ENCODE data around the gene PRR20C.
"Not testable (repeated sequence)": the region's sequence is repeated elsewhere in the genome, so short reads cannot be mapped to it uniquely, and the experiment has no call there.

Gene PRR20C
- total RNA-seq, result 0 reads per million in 4 experiments

DNA sequence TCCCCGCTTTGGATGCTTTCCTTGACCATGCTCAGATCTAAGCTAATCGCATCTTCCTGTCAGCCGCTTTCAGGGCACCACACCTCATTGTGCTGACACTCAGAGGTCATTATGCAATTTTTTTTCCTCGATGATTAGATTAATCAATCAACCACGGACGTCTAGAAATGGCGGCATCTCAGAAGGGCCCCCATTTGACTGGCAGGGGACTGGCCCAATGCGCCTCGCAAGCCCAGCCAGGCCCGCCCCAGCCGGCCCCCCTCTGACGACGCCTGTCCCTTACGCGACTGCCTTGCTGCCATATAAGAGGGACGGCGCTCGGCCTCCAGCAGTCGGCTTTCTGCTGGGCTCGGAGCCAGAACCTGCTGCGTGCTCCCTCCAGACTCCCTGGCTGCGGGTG, at the start of gene PRR20C:
Gene PRR20C, plus strand, starts transcription at position 301 of the 400 bp plus-strand sequence. CDS start 387 bp downstream, outside the sequence.
- not testable (repeated sequence) for DNase-seq

DNA sequence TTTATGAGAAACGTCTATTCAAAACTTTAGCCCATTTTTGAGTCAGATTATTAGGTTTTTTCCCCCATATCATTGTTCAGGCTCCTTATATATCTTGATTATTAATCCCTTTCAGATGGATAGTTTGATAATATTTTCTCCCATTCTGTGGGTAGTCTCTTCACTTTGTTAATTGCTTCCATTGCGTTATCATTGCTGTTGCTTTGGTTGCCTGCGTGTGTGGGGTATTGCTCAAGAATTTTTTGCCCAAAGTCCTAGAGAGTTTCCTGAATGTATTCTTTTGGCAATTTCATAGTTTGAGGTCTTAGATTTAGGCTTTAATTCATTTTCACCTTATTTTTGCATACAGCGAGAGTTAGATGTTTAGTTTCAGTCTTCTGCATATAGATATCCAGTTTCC, 38.9 kb upstream of the PRR20C start:
- no peak for DNase-seq

DNA sequence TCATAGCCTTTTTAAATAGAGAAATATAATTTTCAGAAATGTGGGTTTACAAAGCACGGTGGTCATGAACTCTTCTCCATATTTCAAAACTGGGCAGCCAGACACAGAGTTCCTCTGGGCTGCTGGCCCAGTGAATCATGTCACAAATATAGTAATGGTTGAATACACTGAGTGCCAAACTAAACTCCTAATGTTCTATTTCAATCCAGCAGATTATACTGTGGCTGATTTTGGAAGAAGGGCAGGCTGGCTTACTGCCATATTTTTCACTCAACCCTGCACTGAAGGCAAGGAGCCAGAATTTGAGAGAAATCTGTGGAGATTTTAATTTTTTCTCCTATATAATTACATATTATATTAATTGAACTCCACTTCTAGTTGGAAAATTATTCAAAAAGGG, 30.2 kb upstream of the PRR20C start:
- DNase-seq, result no peak

DNA sequence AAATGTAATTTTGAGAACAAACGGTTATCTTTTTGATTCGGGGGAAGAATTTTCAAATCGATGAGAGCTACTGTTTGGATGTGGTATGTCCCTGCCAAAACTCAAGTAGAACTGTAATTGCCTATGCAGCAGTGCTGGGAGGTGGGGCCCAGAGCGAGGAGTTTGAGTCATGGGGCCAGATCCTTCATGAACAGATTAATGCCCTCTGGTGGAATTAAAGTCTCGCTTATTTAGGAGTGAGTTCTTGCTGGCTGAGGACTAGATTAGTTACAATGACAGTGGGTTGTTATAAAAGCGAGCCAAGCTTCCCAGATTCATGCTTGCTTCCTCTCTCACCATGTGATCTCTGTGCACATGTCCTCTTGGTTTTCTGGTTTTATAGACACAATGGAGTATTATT, 25.0 kb upstream of the PRR20C start:
- DNase-seq, result no peak

DNA sequence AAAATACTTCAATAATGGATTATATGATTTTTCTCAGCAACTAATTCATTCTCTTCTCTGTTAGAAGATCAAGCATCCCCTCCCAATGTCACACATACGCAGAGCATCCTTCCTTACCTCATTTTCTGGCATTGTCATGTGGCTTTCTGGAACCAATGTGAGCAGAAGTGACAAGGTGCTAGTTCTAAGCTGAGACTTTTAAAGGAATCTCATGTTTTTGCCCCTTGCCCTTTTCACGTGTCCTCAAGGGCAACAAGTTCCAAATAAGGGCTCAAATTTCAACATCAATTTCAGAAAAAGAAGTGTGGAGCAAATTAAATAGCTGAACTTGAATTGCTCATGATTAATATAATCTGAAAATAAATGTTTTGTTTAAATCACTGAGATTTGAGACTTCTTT, 17.8 kb upstream of the PRR20C start:
- DNase-seq, result no peak

DNA sequence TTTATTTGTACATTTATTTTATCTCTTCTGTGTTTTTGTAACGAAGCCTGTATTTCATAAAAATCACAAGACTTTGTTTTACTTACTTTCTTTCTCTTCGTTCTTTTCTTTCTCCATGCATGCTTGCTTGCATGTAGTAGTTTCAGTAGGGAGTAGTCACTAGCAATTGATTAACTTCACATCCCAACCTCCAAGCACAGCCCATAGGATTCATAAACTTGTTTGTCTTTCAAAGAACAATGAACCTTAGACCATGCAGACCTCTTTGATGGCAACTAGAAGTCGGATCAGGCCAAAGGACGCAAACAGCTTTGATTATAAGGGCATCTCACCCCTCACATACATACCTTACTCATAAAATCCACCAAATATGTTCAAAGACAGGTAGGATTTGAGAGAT, 16.3 kb upstream of the PRR20C start:
- DNase-seq, result no peak

DNA sequence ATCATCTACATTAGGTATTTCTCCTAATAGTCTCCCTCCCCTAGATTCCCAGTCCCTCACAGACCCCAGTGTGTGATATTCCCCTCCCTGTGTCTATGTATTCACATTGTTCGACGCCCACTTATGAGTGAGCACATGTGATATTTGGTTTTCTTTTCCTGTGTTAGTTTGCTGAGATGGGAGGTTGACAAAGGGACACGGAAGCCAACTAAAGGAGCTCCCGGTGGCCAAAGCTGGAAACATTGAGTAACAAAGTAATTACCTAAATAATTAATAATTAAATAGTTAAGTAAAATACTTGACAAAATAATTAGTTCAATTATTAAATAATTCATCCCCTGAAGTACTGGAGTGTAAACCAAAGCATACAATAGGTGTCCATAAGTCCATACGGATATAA, 14.9 kb upstream of the PRR20C start:
- no peak for DNase-seq

DNA sequence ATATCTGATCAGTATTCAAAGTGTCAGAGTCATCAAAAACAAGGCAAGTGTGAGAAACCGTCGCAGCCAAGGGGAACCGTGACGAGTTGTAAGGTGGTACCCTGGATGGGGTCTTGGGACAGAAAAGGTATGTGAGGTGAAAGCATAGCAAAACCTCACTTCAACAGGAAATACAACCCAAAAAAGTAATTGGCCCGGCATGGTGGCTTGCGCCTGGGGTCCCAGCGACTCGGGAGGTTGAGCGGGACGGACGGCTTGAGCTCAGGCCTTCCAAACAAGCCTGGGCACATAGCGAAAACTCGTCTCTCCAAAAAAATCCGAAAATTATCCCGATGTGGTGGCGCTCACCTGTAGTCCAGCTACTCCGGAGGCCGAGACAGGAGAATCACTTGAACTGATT, 14.1 kb upstream of the PRR20C start:
- DNase-seq, result not testable (repeated sequence)

DNA sequence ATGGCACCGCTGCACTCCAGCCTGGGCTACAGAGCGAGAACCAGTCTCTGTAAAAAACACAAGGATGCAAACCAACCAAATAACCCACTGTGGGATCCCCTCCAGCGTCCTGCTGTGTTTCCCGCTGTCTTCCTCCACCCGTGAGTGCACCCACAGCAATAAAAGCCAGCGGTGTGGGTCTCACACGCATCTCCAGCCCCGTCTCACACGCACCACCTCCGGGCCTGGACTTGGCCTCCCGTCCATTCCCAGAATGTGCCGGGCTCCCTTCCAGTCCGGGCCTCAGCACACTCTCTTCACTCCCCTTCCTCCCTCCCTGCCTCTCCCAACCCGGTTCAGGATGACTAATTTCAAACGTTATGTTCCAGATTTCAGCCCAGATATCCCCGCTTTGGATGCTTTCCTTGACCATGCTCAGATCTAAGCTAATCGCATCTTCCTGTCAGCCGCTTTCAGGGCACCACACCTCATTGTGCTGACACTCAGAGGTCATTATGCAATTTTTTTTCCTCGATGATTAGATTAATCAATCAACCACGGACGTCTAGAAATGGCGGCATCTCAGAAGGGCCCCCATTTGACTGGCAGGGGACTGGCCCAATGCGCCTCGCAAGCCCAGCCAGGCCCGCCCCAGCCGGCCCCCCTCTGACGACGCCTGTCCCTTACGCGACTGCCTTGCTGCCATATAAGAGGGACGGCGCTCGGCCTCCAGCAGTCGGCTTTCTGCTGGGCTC, 13.5 kb upstream of the PRR20C start, which contains the start of gene PRR20A:
Gene PRR20A, plus strand, starts transcription at position 684 of the 734 bp plus-strand sequence. CDS start 387 bp downstream, outside the sequence.
- DNase-seq, result not testable (repeated sequence)

DNA sequence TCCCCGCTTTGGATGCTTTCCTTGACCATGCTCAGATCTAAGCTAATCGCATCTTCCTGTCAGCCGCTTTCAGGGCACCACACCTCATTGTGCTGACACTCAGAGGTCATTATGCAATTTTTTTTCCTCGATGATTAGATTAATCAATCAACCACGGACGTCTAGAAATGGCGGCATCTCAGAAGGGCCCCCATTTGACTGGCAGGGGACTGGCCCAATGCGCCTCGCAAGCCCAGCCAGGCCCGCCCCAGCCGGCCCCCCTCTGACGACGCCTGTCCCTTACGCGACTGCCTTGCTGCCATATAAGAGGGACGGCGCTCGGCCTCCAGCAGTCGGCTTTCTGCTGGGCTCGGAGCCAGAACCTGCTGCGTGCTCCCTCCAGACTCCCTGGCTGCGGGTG, 6.7 kb upstream of the PRR20C start, which contains the start of gene PRR20B:
Gene PRR20B, plus strand, starts transcription at position 301 of the 400 bp plus-strand sequence. CDS start 387 bp downstream, outside the sequence.
- DNase-seq, result not testable (repeated sequence)

DNA sequence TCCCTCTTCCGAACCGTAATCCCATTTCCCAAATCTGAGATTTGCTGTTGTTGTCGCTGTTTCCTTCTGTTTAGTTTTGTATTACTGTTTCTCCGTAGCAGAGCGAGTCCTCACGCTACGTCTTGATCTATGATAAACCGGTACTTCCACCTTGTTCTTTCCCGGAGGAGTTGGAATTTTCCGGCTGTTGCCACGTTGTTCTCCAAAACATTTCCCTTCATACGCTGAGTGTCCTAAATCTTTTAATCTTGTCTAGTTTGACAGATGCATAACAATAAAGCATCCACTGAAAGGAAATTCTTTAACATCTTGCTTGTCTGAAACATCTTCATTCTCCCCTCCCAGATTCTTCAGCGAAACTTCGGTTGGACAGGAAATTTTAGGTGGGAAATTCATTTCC, 5.8 kb upstream of the PRR20C start:
- not testable (repeated sequence) for DNase-seq

DNA sequence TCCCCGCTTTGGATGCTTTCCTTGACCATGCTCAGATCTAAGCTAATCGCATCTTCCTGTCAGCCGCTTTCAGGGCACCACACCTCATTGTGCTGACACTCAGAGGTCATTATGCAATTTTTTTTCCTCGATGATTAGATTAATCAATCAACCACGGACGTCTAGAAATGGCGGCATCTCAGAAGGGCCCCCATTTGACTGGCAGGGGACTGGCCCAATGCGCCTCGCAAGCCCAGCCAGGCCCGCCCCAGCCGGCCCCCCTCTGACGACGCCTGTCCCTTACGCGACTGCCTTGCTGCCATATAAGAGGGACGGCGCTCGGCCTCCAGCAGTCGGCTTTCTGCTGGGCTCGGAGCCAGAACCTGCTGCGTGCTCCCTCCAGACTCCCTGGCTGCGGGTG, 6.5 kb downstream of the PRR20C start, which contains the start of gene PRR20D:
Gene PRR20D, plus strand, starts transcription at position 301 of the 400 bp plus-strand sequence. CDS start 387 bp downstream, outside the sequence.
- not testable (repeated sequence) for DNase-seq

DNA sequence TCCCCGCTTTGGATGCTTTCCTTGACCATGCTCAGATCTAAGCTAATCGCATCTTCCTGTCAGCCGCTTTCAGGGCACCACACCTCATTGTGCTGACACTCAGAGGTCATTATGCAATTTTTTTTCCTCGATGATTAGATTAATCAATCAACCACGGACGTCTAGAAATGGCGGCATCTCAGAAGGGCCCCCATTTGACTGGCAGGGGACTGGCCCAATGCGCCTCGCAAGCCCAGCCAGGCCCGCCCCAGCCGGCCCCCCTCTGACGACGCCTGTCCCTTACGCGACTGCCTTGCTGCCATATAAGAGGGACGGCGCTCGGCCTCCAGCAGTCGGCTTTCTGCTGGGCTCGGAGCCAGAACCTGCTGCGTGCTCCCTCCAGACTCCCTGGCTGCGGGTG, 13.0 kb downstream of the PRR20C start, which contains the start of gene PRR20E:
Gene PRR20E, plus strand, starts transcription at position 301 of the 400 bp plus-strand sequence. CDS start 387 bp downstream, outside the sequence.
- not testable (repeated sequence) for DNase-seq

DNA sequence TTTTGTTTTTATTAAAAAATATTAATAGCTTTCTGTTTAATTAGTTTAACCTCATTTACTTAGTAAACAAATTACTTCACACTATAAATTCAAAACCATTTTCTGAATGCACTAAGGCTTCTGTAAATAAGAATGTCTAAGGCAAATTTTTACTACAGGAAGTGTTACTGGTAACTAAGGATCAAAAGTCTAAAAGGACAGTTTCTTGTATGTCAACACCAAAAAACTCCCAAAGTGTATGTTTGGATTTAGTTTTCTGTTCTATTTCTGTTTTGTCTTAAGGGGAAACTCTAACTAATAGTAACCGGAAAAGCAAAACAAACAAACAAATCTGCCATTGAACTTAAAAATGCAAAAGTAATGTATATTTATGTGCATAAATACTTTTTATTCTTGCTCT, 37.8 kb downstream of the PRR20C start:
- no peak for DNase-seq
